KMS-11 (cell line): ENCODE results near the gene DOCK11.

Experiments
- H2AFZ ChIP-seq: fragments of 200-600 bp; sonication (generic); 2 replicates; pipeline ENCODE4 v1.6.1; 2016; ENCODE audit warnings: antibody characterized with exemption, mixed run types, low read depth
- H3K27ac ChIP-seq: fragments of 200-600 bp; sonication (generic); 2 replicates; pipeline ENCODE4 v1.6.1; 2016; ENCODE audit warnings: mild to moderate bottlenecking, mixed run types
- H3K27me3 ChIP-seq: fragments of 200-600 bp; sonication (generic); 2 replicates; pipeline ENCODE4 v1.6.1; 2017; ENCODE audit warnings: mild to moderate bottlenecking, low read depth, mixed run types, moderate library complexity; ENCODE audit not compliant: insufficient read depth
- H3K36me3 ChIP-seq: fragments of 200-600 bp; sonication (generic); 2 replicates; pipeline ENCODE4 v1.6.1; 2017; ENCODE audit warnings: mild to moderate bottlenecking, mixed run types; ENCODE audit not compliant: insufficient read depth
- H3K4me1 ChIP-seq: fragments of 200-600 bp; sonication (generic); 2 replicates; pipeline ENCODE4 v1.6.1; 2016; ENCODE audit warnings: mild to moderate bottlenecking, low read depth, mixed run types; ENCODE audit not compliant: poor library complexity, severe bottlenecking
- H3K4me2 ChIP-seq: fragments of 200-600 bp; sonication (generic); 2 replicates; pipeline ENCODE4 v1.7.0; 2016; ENCODE audit warnings: mild to moderate bottlenecking, mixed run types
- H3K4me3 ChIP-seq: fragments of 200-600 bp; sonication (generic); IDR thresholded peaks from 2 replicates; pipeline ENCODE4 v1.6.1; 2017; ENCODE audit warnings: low read depth, low read length, mixed read lengths; ENCODE audit not compliant: insufficient read depth
- H3K79me2 ChIP-seq: fragments of 200-600 bp; sonication (generic); 2 replicates; pipeline ENCODE4 v1.6.1; 2016; ENCODE audit warnings: low read depth, mixed run types; ENCODE audit not compliant: insufficient read depth
- H3K9ac ChIP-seq: fragments of 200-600 bp; sonication (generic); 2 replicates; pipeline ENCODE4 v1.6.1; 2016; ENCODE audit warnings: mild to moderate bottlenecking, mixed run types
- H4K20me1 ChIP-seq: fragments of 200-600 bp; sonication (generic); 2 replicates; pipeline ENCODE4 v1.6.1; 2016; ENCODE audit warnings: mild to moderate bottlenecking, mixed run types; ENCODE audit not compliant: insufficient read depth
- CTCF ChIP-seq: fragments of 200-600 bp; sonication (generic); conservative IDR thresholded peaks from 2 replicates; pipeline ENCODE4 v1.6.1; 2017; ENCODE audit warnings: low read depth, mild to moderate bottlenecking, antibody characterized with exemption, low read length, moderate library complexity, mixed read lengths

Gene DOCK11

GRCh38 chrX:118685393-118685792, 189.8 kb downstream of the DOCK11 start:
- H3K79me2 ChIP-seq, result no peaks in the 10 kb centered on the region
- H2AFZ ChIP-seq, result no peak overlapping the region
- no peaks in the 10 kb centered on the region for H3K27me3 ChIP-seq
- H3K27ac ChIP-seq, result no peak overlapping the region
- H3K36me3 ChIP-seq, result no peaks in the 10 kb centered on the region
- H4K20me1 ChIP-seq, result no peaks in the 10 kb centered on the region
- no peaks in the 10 kb centered on the region for H3K4me1 ChIP-seq
- TF ChIP-seq CTCF, result no peak
- no peak overlapping the region for H3K4me3 ChIP-seq
- H3K9ac ChIP-seq, result no peak overlapping the region
- H3K4me2 ChIP-seq, result no peak overlapping the region

- Histone ChIP-seq H3K4me2 (no peak overlapping the region), H3K9ac (no peak overlapping the region), H3K4me3 (no peak overlapping the region), H3K27ac (no peak overlapping the region), H3K4me1 (no peaks in the 10 kb centered on the region), H3K36me3 (no peaks in the 10 kb centered on the region), H3K27me3 (no peaks in the 10 kb centered on the region), H3K79me2 (no peaks in the 10 kb centered on the region), H4K20me1 (no peaks in the 10 kb centered on the region), H2AFZ (no peak overlapping the region)
- no peak for TF ChIP-seq CTCF
These were observed 193.3 kb downstream of the DOCK11 start for GRCh38 chrX:118688935-118689334.

GRCh38 chrX:118693843-118694242, 198.2 kb downstream of the DOCK11 start:
- Histone ChIP-seq H3K4me2 (no peak overlapping the region), H3K36me3 (no peaks in the 10 kb centered on the region), H3K4me1 (no peaks in the 10 kb centered on the region), H3K9ac (no peak overlapping the region), H3K27me3 (no peaks in the 10 kb centered on the region), H2AFZ (no peak overlapping the region), H3K79me2 (no peaks in the 10 kb centered on the region), H4K20me1 (no peaks in the 10 kb centered on the region), H3K4me3 (no peak overlapping the region), H3K27ac (no peak overlapping the region)
- no peak for TF ChIP-seq CTCF

GRCh38 chrX:118694638-118695037, 199.0 kb downstream of the DOCK11 start:
- no peaks in the 10 kb centered on the region for H3K4me1 ChIP-seq
- no peak overlapping the region for H3K9ac ChIP-seq
- TF ChIP-seq CTCF, result no peak
- H4K20me1 ChIP-seq, result no peaks in the 10 kb centered on the region
- no peaks in the 10 kb centered on the region for H3K79me2 ChIP-seq
- no peak overlapping the region for H2AFZ ChIP-seq
- H3K4me3 ChIP-seq, result no peak overlapping the region
- no peaks in the 10 kb centered on the region for H3K27me3 ChIP-seq
- no peak overlapping the region for H3K27ac ChIP-seq
- no peak overlapping the region for H3K4me2 ChIP-seq
- no peaks in the 10 kb centered on the region for H3K36me3 ChIP-seq
